ENCODE measurements around the gene SDHA.
"Not testable (repeated sequence)": the region's sequence is repeated elsewhere in the genome, so short reads cannot be mapped to it uniquely, and the experiment has no call there.

Gene SDHA

GRCh38 chr5:237931-238330 is 19.8 kb downstream of the SDHA start:
- not testable (repeated sequence) for H3K27me3 ChIP-seq (ENCODE audit: control insufficient read depth in 2 of 2, insufficient read depth in 2 of 2, low read length in 2 of 2); H3K4me1 ChIP-seq (ENCODE audit: control insufficient read depth in 2 of 2, insufficient read depth in 2 of 2, low read length in 2 of 2); H3K9me3 ChIP-seq (ENCODE audit: control insufficient read depth in 2 of 2, low read length in 2 of 2); H3K27ac ChIP-seq (ENCODE audit: low read depth in 2 of 2, low read length in 2 of 2); H3K4me3 ChIP-seq (ENCODE audit: low read length in 2 of 2); H3K9ac ChIP-seq (ENCODE audit: low read depth in 1 of 2, low read length in 2 of 2)
- peaks cover 41 to 54% of the 10 kb centered on the region in 2 donors for H3K36me3 ChIP-seq (ENCODE audit: control insufficient read depth in 2 of 2, insufficient read depth in 2 of 2, low read length in 2 of 2)

- H3K36me3 ChIP-seq (ENCODE audit: control insufficient read depth in 2 of 2, insufficient read depth in 2 of 2, low read length in 2 of 2), result peaks cover 24 to 42% of the 10 kb centered on the region in 2 donors
- not testable (repeated sequence) for H3K27me3 ChIP-seq (ENCODE audit: control insufficient read depth in 2 of 2, insufficient read depth in 2 of 2, low read length in 2 of 2); H3K9ac ChIP-seq (ENCODE audit: low read depth in 1 of 2, low read length in 2 of 2); H3K4me3 ChIP-seq (ENCODE audit: low read length in 2 of 2); H3K27ac ChIP-seq (ENCODE audit: low read depth in 2 of 2, low read length in 2 of 2); H3K4me1 ChIP-seq (ENCODE audit: control insufficient read depth in 2 of 2, insufficient read depth in 2 of 2, low read length in 2 of 2); H3K9me3 ChIP-seq (ENCODE audit: control insufficient read depth in 2 of 2, low read length in 2 of 2)
Measured at GRCh38 chr5:240550-240949, 22.4 kb downstream of the SDHA start.

- not testable (repeated sequence) for H3K9ac ChIP-seq (ENCODE audit: low read depth in 1 of 2, low read length in 2 of 2); H3K4me3 ChIP-seq (ENCODE audit: low read length in 2 of 2); H3K4me1 ChIP-seq (ENCODE audit: control insufficient read depth in 2 of 2, insufficient read depth in 2 of 2, low read length in 2 of 2); H3K9me3 ChIP-seq (ENCODE audit: control insufficient read depth in 2 of 2, low read length in 2 of 2); H3K27ac ChIP-seq (ENCODE audit: low read depth in 2 of 2, low read length in 2 of 2); H3K27me3 ChIP-seq (ENCODE audit: control insufficient read depth in 2 of 2, insufficient read depth in 2 of 2, low read length in 2 of 2)
- peaks cover 24 to 40% of the 10 kb centered on the region in 2 donors for H3K36me3 ChIP-seq (ENCODE audit: control insufficient read depth in 2 of 2, insufficient read depth in 2 of 2, low read length in 2 of 2)
Measured at GRCh38 chr5:241045-241669, 23.0 kb downstream of the SDHA start.

GRCh38 chr5:243683-244367 is 25.7 kb downstream of the SDHA start:
- H3K9ac ChIP-seq (ENCODE audit: low read depth in 1 of 2, low read length in 2 of 2); H3K4me3 ChIP-seq (ENCODE audit: low read length in 2 of 2); H3K4me1 ChIP-seq (ENCODE audit: control insufficient read depth in 2 of 2, insufficient read depth in 2 of 2, low read length in 2 of 2); H3K27ac ChIP-seq (ENCODE audit: low read depth in 2 of 2, low read length in 2 of 2); H3K27me3 ChIP-seq (ENCODE audit: control insufficient read depth in 2 of 2, insufficient read depth in 2 of 2, low read length in 2 of 2); H3K9me3 ChIP-seq (ENCODE audit: control insufficient read depth in 2 of 2, low read length in 2 of 2): not testable (repeated sequence)
- peaks cover 32 to 41% of the 10 kb centered on the region in 2 donors for H3K36me3 ChIP-seq (ENCODE audit: control insufficient read depth in 2 of 2, insufficient read depth in 2 of 2, low read length in 2 of 2)

- H3K4me3 ChIP-seq (ENCODE audit: low read length in 2 of 2); H3K4me1 ChIP-seq (ENCODE audit: control insufficient read depth in 2 of 2, insufficient read depth in 2 of 2, low read length in 2 of 2); H3K9ac ChIP-seq (ENCODE audit: low read depth in 1 of 2, low read length in 2 of 2); H3K27ac ChIP-seq (ENCODE audit: low read depth in 2 of 2, low read length in 2 of 2); H3K9me3 ChIP-seq (ENCODE audit: control insufficient read depth in 2 of 2, low read length in 2 of 2); H3K27me3 ChIP-seq (ENCODE audit: control insufficient read depth in 2 of 2, insufficient read depth in 2 of 2, low read length in 2 of 2): not testable (repeated sequence)
- peaks cover 34 to 35% of the 10 kb centered on the region in 2 donors for H3K36me3 ChIP-seq (ENCODE audit: control insufficient read depth in 2 of 2, insufficient read depth in 2 of 2, low read length in 2 of 2)
Measured at GRCh38 chr5:245717-246116, 27.6 kb downstream of the SDHA start.

GRCh38 chr5:250396-250795 is 32.3 kb downstream of the SDHA start:
- not testable (repeated sequence) for H3K9ac ChIP-seq (ENCODE audit: low read depth in 1 of 2, low read length in 2 of 2); H3K9me3 ChIP-seq (ENCODE audit: control insufficient read depth in 2 of 2, low read length in 2 of 2); H3K27me3 ChIP-seq (ENCODE audit: control insufficient read depth in 2 of 2, insufficient read depth in 2 of 2, low read length in 2 of 2); H3K4me1 ChIP-seq (ENCODE audit: control insufficient read depth in 2 of 2, insufficient read depth in 2 of 2, low read length in 2 of 2); H3K4me3 ChIP-seq (ENCODE audit: low read length in 2 of 2); H3K27ac ChIP-seq (ENCODE audit: low read depth in 2 of 2, low read length in 2 of 2)
- H3K36me3 ChIP-seq (ENCODE audit: control insufficient read depth in 2 of 2, insufficient read depth in 2 of 2, low read length in 2 of 2), result peaks cover 29 to 31% of the 10 kb centered on the region in 2 donors

- H3K9me3 ChIP-seq (ENCODE audit: control insufficient read depth in 2 of 2, low read length in 2 of 2); H3K9ac ChIP-seq (ENCODE audit: low read depth in 1 of 2, low read length in 2 of 2); H3K4me3 ChIP-seq (ENCODE audit: low read length in 2 of 2); H3K27me3 ChIP-seq (ENCODE audit: control insufficient read depth in 2 of 2, insufficient read depth in 2 of 2, low read length in 2 of 2); H3K27ac ChIP-seq (ENCODE audit: low read depth in 2 of 2, low read length in 2 of 2): not testable (repeated sequence)
- H3K4me1 ChIP-seq (ENCODE audit: control insufficient read depth in 2 of 2, insufficient read depth in 2 of 2, low read length in 2 of 2), result peaks cover 0 to 10% of the 10 kb centered on the region in 2 donors
- H3K36me3 ChIP-seq (ENCODE audit: control insufficient read depth in 2 of 2, insufficient read depth in 2 of 2, low read length in 2 of 2), result peaks cover 29 to 31% of the 10 kb centered on the region in 2 donors
Measured at GRCh38 chr5:251016-251415, 32.9 kb downstream of the SDHA start.

GRCh38 chr5:251538-251937 is 33.4 kb downstream of the SDHA start:
- not testable (repeated sequence) for H3K9ac ChIP-seq (ENCODE audit: low read depth in 1 of 2, low read length in 2 of 2); H3K4me3 ChIP-seq (ENCODE audit: low read length in 2 of 2); H3K27me3 ChIP-seq (ENCODE audit: control insufficient read depth in 2 of 2, insufficient read depth in 2 of 2, low read length in 2 of 2); H3K9me3 ChIP-seq (ENCODE audit: control insufficient read depth in 2 of 2, low read length in 2 of 2)
- Histone ChIP-seq H3K27ac (ENCODE audit: low read depth in 2 of 2, low read length in 2 of 2) (peak overlapping the region in 1 of 2 donors; percentile 39), H3K36me3 (ENCODE audit: control insufficient read depth in 2 of 2, insufficient read depth in 2 of 2, low read length in 2 of 2) (peaks cover 31 to 32% of the 10 kb centered on the region in 2 donors), H3K4me1 (ENCODE audit: control insufficient read depth in 2 of 2, insufficient read depth in 2 of 2, low read length in 2 of 2) (peaks cover 0 to 10% of the 10 kb centered on the region in 2 donors)

GRCh38 chr5:251975-252374 is 33.9 kb downstream of the SDHA start:
- Histone ChIP-seq H3K27ac (ENCODE audit: low read depth in 2 of 2, low read length in 2 of 2) (peak overlapping the region in 1 of 2 donors; percentile 39), H3K36me3 (ENCODE audit: control insufficient read depth in 2 of 2, insufficient read depth in 2 of 2, low read length in 2 of 2) (peaks cover 33 to 36% of the 10 kb centered on the region in 2 donors), H3K4me1 (ENCODE audit: control insufficient read depth in 2 of 2, insufficient read depth in 2 of 2, low read length in 2 of 2) (peaks cover 0 to 10% of the 10 kb centered on the region in 2 donors)
- not testable (repeated sequence) for H3K9me3 ChIP-seq (ENCODE audit: control insufficient read depth in 2 of 2, low read length in 2 of 2); H3K9ac ChIP-seq (ENCODE audit: low read depth in 1 of 2, low read length in 2 of 2); H3K4me3 ChIP-seq (ENCODE audit: low read length in 2 of 2); H3K27me3 ChIP-seq (ENCODE audit: control insufficient read depth in 2 of 2, insufficient read depth in 2 of 2, low read length in 2 of 2)

- H3K27ac ChIP-seq (ENCODE audit: low read depth in 2 of 2, low read length in 2 of 2), result peak overlapping the region in 1 of 2 donors; percentile 39
- no peaks in the 10 kb centered on the region for H3K27me3 ChIP-seq (ENCODE audit: control insufficient read depth in 2 of 2, insufficient read depth in 2 of 2, low read length in 2 of 2)
- H3K4me1 ChIP-seq (ENCODE audit: control insufficient read depth in 2 of 2, insufficient read depth in 2 of 2, low read length in 2 of 2), result peaks cover 0 to 10% of the 10 kb centered on the region in 2 donors
- H3K4me3 ChIP-seq (ENCODE audit: low read length in 2 of 2), result no peak overlapping the region
- H3K9ac ChIP-seq (ENCODE audit: low read depth in 1 of 2, low read length in 2 of 2), result no peak overlapping the region
- peaks cover 35% of the 10 kb centered on the region in 2 donors for H3K36me3 ChIP-seq (ENCODE audit: control insufficient read depth in 2 of 2, insufficient read depth in 2 of 2, low read length in 2 of 2)
- no peaks in the 10 kb centered on the region for H3K9me3 ChIP-seq (ENCODE audit: control insufficient read depth in 2 of 2, low read length in 2 of 2)
Measured at GRCh38 chr5:252546-252945, 34.4 kb downstream of the SDHA start.

All from mucosa of rectum (tissue), 2 donors.